OCI-LY1 (cell line): ENCODE data around the gene ORAI3.

ENCODE experiments used
- H2AFZ ChIP-seq: fragments of 200-600 bp; sonication (generic), shearing (Covaris generic); 2 replicates; pipeline ENCODE4 v1.6.0; 2014; ENCODE audit warnings: antibody characterized with exemption, mild to moderate bottlenecking, low read length
- H3F3A ChIP-seq: fragments of 200-600 bp; sonication (generic), shearing (Covaris generic); 2 replicates; pipeline ENCODE4 v1.6.0; 2014; ENCODE audit warnings: mild to moderate bottlenecking, antibody characterized with exemption, low read length, moderate library complexity; ENCODE audit not compliant: insufficient read depth
- H3K27ac ChIP-seq: fragments of 200-600 bp; sonication (generic); 2 replicates; pipeline ENCODE4 v1.5.1; 2014; ENCODE audit warnings: low read length, mixed run types, mild to moderate bottlenecking, low read depth; ENCODE audit not compliant: poor library complexity, severe bottlenecking
- H3K27me3 ChIP-seq: fragments of 200-600 bp; sonication (generic); 2 replicates; pipeline ENCODE4 v1.6.0; 2014; ENCODE audit warnings: antibody characterized with exemption, mild to moderate bottlenecking, low read length, moderate library complexity; ENCODE audit not compliant: insufficient read depth
- H3K36me3 ChIP-seq: fragments of 200-600 bp; sonication (generic); 2 replicates; pipeline ENCODE4 v1.6.1; 2014; ENCODE audit warnings: mild to moderate bottlenecking, antibody characterized with exemption, low read length, moderate library complexity, mixed read lengths; ENCODE audit not compliant: insufficient read depth
- H3K4me1 ChIP-seq: fragments of 200-600 bp; sonication (generic); 2 replicates; pipeline ENCODE4 v1.5.1; 2014; ENCODE audit warnings: mild to moderate bottlenecking, low read length, moderate library complexity; ENCODE audit not compliant: insufficient read depth, severe bottlenecking
- H3K4me2 ChIP-seq: fragments of 200-600 bp; sonication (generic), shearing (Covaris generic); 2 replicates; pipeline ENCODE4 v1.6.1; 2014; ENCODE audit warnings: low read length
- H3K4me3 ChIP-seq: fragments of 200-600 bp; sonication (generic); 2 replicates; pipeline ENCODE4 v1.5.1; 2014; ENCODE audit warnings: low read length, low read depth, mild to moderate bottlenecking, mixed read lengths; ENCODE audit not compliant: poor library complexity, severe bottlenecking
- H3K79me2 ChIP-seq: fragments of 200-600 bp; shearing (Covaris generic); 2 replicates; pipeline ENCODE4 v1.6.1; 2016; ENCODE audit warnings: mixed run types, low read length, mixed read lengths; ENCODE audit not compliant: insufficient read depth
- H3K9ac ChIP-seq: fragments of 200-600 bp; sonication (generic), shearing (Covaris generic); 2 replicates; pipeline ENCODE4 v1.6.1; 2014; ENCODE audit warnings: mild to moderate bottlenecking, low read length, mixed read lengths
- H3K9me2 ChIP-seq: fragments of 200-600 bp; sonication (generic), shearing (Covaris generic); 2 replicates; pipeline ENCODE4 v1.6.1; 2014; ENCODE audit warnings: low read depth, mild to moderate bottlenecking, low read length, mixed read lengths
- H3K9me3 ChIP-seq: fragments of 200-600 bp; shearing (Covaris generic); 2 replicates; pipeline ENCODE4 v1.6.1; 2014; ENCODE audit warnings: low read length, mixed read lengths
- H4K20me1 ChIP-seq: fragments of 200-600 bp; sonication (generic), shearing (Covaris generic); 2 replicates; pipeline ENCODE4 v1.6.0; 2016; ENCODE audit warnings: mild to moderate bottlenecking, low read length; ENCODE audit not compliant: insufficient read depth
- EZH2 ChIP-seq: fragments of 200-600 bp; sonication (generic), shearing (Covaris generic); IDR thresholded peaks from 2 replicates; pipeline ENCODE4 v1.8.0; 2017; ENCODE audit warnings: borderline replicate concordance, mixed run types, mild to moderate bottlenecking, antibody characterized with exemption, low read length, moderate library complexity, mixed read lengths
- TF ChIP-seq, protein P1 (sequence below): fragments of 200-600 bp; sonication (generic), shearing (Covaris generic); IDR thresholded peaks from 2 replicates; pipeline ENCODE4 v1.5.1; 2017; ENCODE audit warnings: mild to moderate bottlenecking, antibody characterized with exemption, low read length, moderate library complexity, mixed read lengths

ORAI3 gene

GRCh38 chr16:30903596-30903995 is 45.3 kb upstream of the ORAI3 start:
- Histone ChIP-seq H3K9me3 (no peaks in the 10 kb centered on the region), H3F3A (no peaks in the 10 kb centered on the region), H3K79me2 (no peaks in the 10 kb centered on the region), H2AFZ (peak overlapping the region; percentile 1; the same call in 1 of the 2 replicates), H3K4me2 (no peak overlapping the region), H3K36me3 (no peaks in the 10 kb centered on the region), H3K4me1 (peaks cover 29% of the 10 kb centered on the region), H3K9me2 (no peaks in the 10 kb centered on the region), H4K20me1 (no peaks in the 10 kb centered on the region), H3K27me3 (no peaks in the 10 kb centered on the region), H3K9ac (no peak overlapping the region), H3K27ac (no peak overlapping the region), H3K4me3 (no peak overlapping the region)
- TF ChIP-seq, protein P1, sequence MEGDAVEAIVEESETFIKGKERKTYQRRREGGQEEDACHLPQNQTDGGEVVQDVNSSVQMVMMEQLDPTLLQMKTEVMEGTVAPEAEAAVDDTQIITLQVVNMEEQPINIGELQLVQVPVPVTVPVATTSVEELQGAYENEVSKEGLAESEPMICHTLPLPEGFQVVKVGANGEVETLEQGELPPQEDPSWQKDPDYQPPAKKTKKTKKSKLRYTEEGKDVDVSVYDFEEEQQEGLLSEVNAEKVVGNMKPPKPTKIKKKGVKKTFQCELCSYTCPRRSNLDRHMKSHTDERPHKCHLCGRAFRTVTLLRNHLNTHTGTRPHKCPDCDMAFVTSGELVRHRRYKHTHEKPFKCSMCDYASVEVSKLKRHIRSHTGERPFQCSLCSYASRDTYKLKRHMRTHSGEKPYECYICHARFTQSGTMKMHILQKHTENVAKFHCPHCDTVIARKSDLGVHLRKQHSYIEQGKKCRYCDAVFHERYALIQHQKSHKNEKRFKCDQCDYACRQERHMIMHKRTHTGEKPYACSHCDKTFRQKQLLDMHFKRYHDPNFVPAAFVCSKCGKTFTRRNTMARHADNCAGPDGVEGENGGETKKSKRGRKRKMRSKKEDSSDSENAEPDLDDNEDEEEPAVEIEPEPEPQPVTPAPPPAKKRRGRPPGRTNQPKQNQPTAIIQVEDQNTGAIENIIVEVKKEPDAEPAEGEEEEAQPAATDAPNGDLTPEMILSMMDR: no peak
- TF ChIP-seq EZH2: no peak

GRCh38 chr16:30904114-30904780 is 44.6 kb upstream of the ORAI3 start:
- Histone ChIP-seq H3K4me2 (no peak overlapping the region), H3K4me3 (no peak overlapping the region), H2AFZ (peak overlapping the region; percentile 1; the same call in 1 of the 2 replicates), H3K9me3 (no peaks in the 10 kb centered on the region), H3K79me2 (no peaks in the 10 kb centered on the region), H4K20me1 (no peaks in the 10 kb centered on the region), H3K27ac (no peak overlapping the region), H3K9me2 (no peaks in the 10 kb centered on the region), H3K27me3 (no peaks in the 10 kb centered on the region), H3K9ac (no peak overlapping the region), H3F3A (no peaks in the 10 kb centered on the region), H3K4me1 (peaks cover 29% of the 10 kb centered on the region), H3K36me3 (no peaks in the 10 kb centered on the region)
- no peak for TF ChIP-seq EZH2
- TF ChIP-seq, protein P1: no peak

GRCh38 chr16:30907064-30907463 is 41.8 kb upstream of the ORAI3 start:
- Histone ChIP-seq H3K9ac (no peak overlapping the region), H3K4me1 (peaks cover 21% of the 10 kb centered on the region), H2AFZ (no peak overlapping the region), H3K4me3 (no peak overlapping the region), H3K27me3 (no peaks in the 10 kb centered on the region), H4K20me1 (no peaks in the 10 kb centered on the region), H3K9me2 (no peaks in the 10 kb centered on the region), H3K27ac (no peak overlapping the region), H3F3A (no peaks in the 10 kb centered on the region), H3K36me3 (no peaks in the 10 kb centered on the region), H3K9me3 (no peaks in the 10 kb centered on the region), H3K4me2 (no peak overlapping the region), H3K79me2 (no peaks in the 10 kb centered on the region)
- TF ChIP-seq EZH2: no peak
- TF ChIP-seq, protein P1: no peak
